HepG2 (cell line): ENCODE results near the gene HECTD4. TPM values are rescaled to one million over a fixed set of nuclear protein-coding genes. Genes with fewer than 3 reads are reported as not detected.

ENCODE experiments used
- ATAC-seq: fragments of 200-7000 bp; cut with Tn5 transposase; 3 replicates; pipeline ENCODE4 v1.9.1; 2020; ENCODE audit warnings: mild to moderate bottlenecking, moderate library complexity
- BruUV-seq: library from RNA; stranded (reverse); fragments of 400-500 nt; replicated peaks from 2 replicates; lab custom pipeline; 2021; lab: Mats Ljungman, UMichigan
- CTCF ChIA-PET: fragments of 300-600 bp; formaldehyde crosslinking; extraction: SDS; loops from one replicate; lab custom pipeline; 2021; ENCODE audit warnings: low total read pairs, inconsistent platforms, low intra/inter-chr PET ratio; lab: Yijun Ruan, JAX
- POLR2A ChIA-PET: fragments of 350-600 bp; sonication (Branson Sonifier 250); formaldehyde crosslinking; loops from one replicate; lab custom pipeline; 2020; ENCODE audit warnings: antibody characterized with exemption, inconsistent platforms; lab: Yijun Ruan, JAX
- DNase-seq: peaks from one replicate; pipeline ENCODE4 v3.0.0-alpha.2; 2015; ENCODE audit warnings: low spot score
- FAIRE-seq: peaks from 3 replicates; lab custom pipeline; 2011; peaks lifted over from hg19 to GRCh38; lab: Jason Lieb, UNC
- H2AFZ ChIP-seq: one replicate; pipeline ENCODE4 v1.6.1; 2011; ENCODE audit warnings: low read length, inconsistent platforms
- H3K27ac ChIP-seq: fragments of 300-600 bp; 3 replicates; pipeline ENCODE4 v1.8.0; 2011; ENCODE audit warnings: mixed run types, mild to moderate bottlenecking, mixed read lengths, low read length, inconsistent platforms; ENCODE audit not compliant: insufficient read depth; ENCODE audit errors: extremely low read length
- H3K27me3 ChIP-seq, 2 experiments: fragments of 200-600 bp in 1 of 2; 2 replicates in 1 of 2; 3 replicates in 1 of 2; pipeline versions ENCODE4 v1.6.0 to v1.8.0; 2011; ENCODE audit warnings: low read length in 2 of 2, mild to moderate bottlenecking in 2 of 2, moderate library complexity in 2 of 2, inconsistent platforms in 1 of 2; ENCODE audit not compliant: insufficient read depth in 2 of 2, control insufficient read depth in 1 of 2
- H3K36me3 ChIP-seq, 2 experiments: fragments of 200-600 bp in 1 of 2; replicated peaks in 1 of 2; 2 replicates in 1 of 2; 3 replicates in 1 of 2; pipeline versions ENCODE4 v1.5.1 to v1.8.0; 2011; ENCODE audit warnings: low read length in 2 of 2, inconsistent platforms in 1 of 2; ENCODE audit not compliant: insufficient read depth in 2 of 2, control insufficient read depth in 1 of 2
- H3K4me1 ChIP-seq: 2 replicates; pipeline ENCODE4 v1.5.1; 2012; ENCODE audit warnings: low read length, inconsistent platforms; ENCODE audit not compliant: insufficient read depth
- H3K4me2 ChIP-seq: 2 replicates; pipeline ENCODE4 v1.6.0; 2011; ENCODE audit warnings: low read depth, low read length, inconsistent platforms
- H3K4me3 ChIP-seq, 3 experiments: fragments of 200-600 bp in 1 of 3; sonication (generic), shearing (Covaris generic) in 1 of 3; replicated peaks in 1 of 3; 2 replicates each; pipeline ENCODE4 v1.5.1; 2011 to 2016; ENCODE audit warnings: low read length in 3 of 3, inconsistent platforms in 2 of 3, low read depth in 2 of 3, mild to moderate bottlenecking in 2 of 3, control low read depth in 1 of 3, mixed read lengths in 1 of 3; ENCODE audit not compliant: insufficient read depth in 1 of 3
- H3K79me2 ChIP-seq: one replicate; pipeline ENCODE4 v1.6.1; 2011; ENCODE audit warnings: low read length, inconsistent platforms; ENCODE audit not compliant: insufficient read depth
- H3K9ac ChIP-seq: 2 replicates; pipeline ENCODE4 v1.6.0; 2011; ENCODE audit warnings: mild to moderate bottlenecking, low read depth, low read length, inconsistent platforms; ENCODE audit not compliant: insufficient read depth
- H3K9me3 ChIP-seq: 2 replicates; pipeline ENCODE4 v1.5.1; 2012; ENCODE audit warnings: mild to moderate bottlenecking, low read length
- H4K20me1 ChIP-seq: 2 replicates; pipeline ENCODE4 v1.6.0; 2011; ENCODE audit warnings: inconsistent platforms, mild to moderate bottlenecking, low read length, moderate library complexity; ENCODE audit not compliant: insufficient read depth
- CREB1 ChIP-seq, 2 experiments: fragments of 450-650 bp in 1 of 2; IDR thresholded peaks; 2 replicates each; pipeline ENCODE4 v1.6.1; 2016 to 2017; ENCODE audit warnings: control low read depth in 1 of 2, mild to moderate bottlenecking in 1 of 2, missing compliant biosample characterization in 1 of 2, missing genetic modification characterization in 1 of 2
- NCOR1 ChIP-seq: fragments of 200-600 bp; sonication (generic); IDR thresholded peaks from 2 replicates; pipeline ENCODE4 v1.7.0; 2017; ENCODE audit warnings: antibody characterized with exemption, low read length, borderline replicate concordance
- NR2F2 ChIP-seq: IDR thresholded peaks from 2 replicates; pipeline ENCODE4 v1.6.1; 2012; ENCODE audit warnings: low read depth, inconsistent platforms, borderline replicate concordance
- THAP8 ChIP-seq: sonication (generic); formaldehyde crosslinking; IDR thresholded peaks from 2 replicates; pipeline ENCODE4 v1.5.1; 2020; ENCODE audit warnings: missing genetic modification reagents, mild to moderate bottlenecking, borderline replicate concordance
- ZNF260 ChIP-seq: sonication (generic); formaldehyde crosslinking; IDR thresholded peaks from 2 replicates; pipeline ENCODE4 v1.4.0; 2020; ENCODE audit warnings: missing genetic modification reagents, low read depth, mild to moderate bottlenecking, borderline replicate concordance
- ZNF264 ChIP-seq: sonication (generic); formaldehyde crosslinking; IDR thresholded peaks from 2 replicates; pipeline ENCODE4 v1.4.0; 2020; ENCODE audit warnings: missing genetic modification reagents
- ZNF281 ChIP-seq: sonication (generic); formaldehyde crosslinking; IDR thresholded peaks from 2 replicates; pipeline ENCODE4 v1.4.0; 2020; ENCODE audit warnings: missing genetic modification reagents, borderline replicate concordance
- WGBS: methylation state at CpG from one replicate; pipeline ENCODE4 v1.1.6; 2017; ENCODE audit warnings: low lambda C conversion rate; 5-methylcytosine and 5-hydroxymethylcytosine counted together
- in situ Hi-C: cut with HindIII; loops from 2 replicates; pipeline ENCODE4 v1.10.0; 2017; ENCODE audit warnings: low pct_unique_long_range_greater_than_20kb; ENCODE audit not compliant: extremely low pct_ligation_motif_present
- intact Hi-C: fragments of 100-400 bp; cut with micrococcal nuclease; formaldehyde crosslinking; loops from one replicate; pipeline ENCODE4 v1.10.0; 2022; ENCODE audit not compliant: unreplicated experiment
- polyA plus RNA-seq, 8 experiments: library from polyadenylated mRNA; depleted of rRNA in 3 of 8; stranded (reverse) in 7 of 8; unstranded in 1 of 8; fragments of >200 nt; fragmentation: Illumina TruSeq in 4 of 8; extraction: Trizol in 4 of 8; gene quantifications; 2 replicates each; pipeline versions ENCODE4 v1.2.1 to v1.2.3, GENCODE V29; 2011 to 2016; ENCODE audit warnings: low read depth in 4 of 8, missing spikeins in 1 of 8, mixed read lengths in 1 of 8; ENCODE audit not compliant: insufficient read depth in 1 of 8
- total RNA-seq, 5 experiments: library from RNA; depleted of rRNA; stranded (reverse); fragments of >200 nt; fragmentation: Illumina TruSeq; extraction: Trizol; gene quantifications; 2 replicates each; pipeline ENCODE4 v1.2.3, GENCODE V29; 2016; ENCODE audit warnings: low read depth in 1 of 5
- TF ChIP-seq, protein P1 (sequence below): sonication (generic); formaldehyde crosslinking; IDR thresholded peaks from 2 replicates; pipeline ENCODE4 v1.4.0; 2020; ENCODE audit warnings: missing genetic modification reagents

HECTD4 gene
- total and polyA plus RNA-seq, 2 of the 13 experiments (the other 11 are each of a cell fraction or from before 2014, with no cell fraction given) = 9.0 to 11.4 TPM

DNA sequence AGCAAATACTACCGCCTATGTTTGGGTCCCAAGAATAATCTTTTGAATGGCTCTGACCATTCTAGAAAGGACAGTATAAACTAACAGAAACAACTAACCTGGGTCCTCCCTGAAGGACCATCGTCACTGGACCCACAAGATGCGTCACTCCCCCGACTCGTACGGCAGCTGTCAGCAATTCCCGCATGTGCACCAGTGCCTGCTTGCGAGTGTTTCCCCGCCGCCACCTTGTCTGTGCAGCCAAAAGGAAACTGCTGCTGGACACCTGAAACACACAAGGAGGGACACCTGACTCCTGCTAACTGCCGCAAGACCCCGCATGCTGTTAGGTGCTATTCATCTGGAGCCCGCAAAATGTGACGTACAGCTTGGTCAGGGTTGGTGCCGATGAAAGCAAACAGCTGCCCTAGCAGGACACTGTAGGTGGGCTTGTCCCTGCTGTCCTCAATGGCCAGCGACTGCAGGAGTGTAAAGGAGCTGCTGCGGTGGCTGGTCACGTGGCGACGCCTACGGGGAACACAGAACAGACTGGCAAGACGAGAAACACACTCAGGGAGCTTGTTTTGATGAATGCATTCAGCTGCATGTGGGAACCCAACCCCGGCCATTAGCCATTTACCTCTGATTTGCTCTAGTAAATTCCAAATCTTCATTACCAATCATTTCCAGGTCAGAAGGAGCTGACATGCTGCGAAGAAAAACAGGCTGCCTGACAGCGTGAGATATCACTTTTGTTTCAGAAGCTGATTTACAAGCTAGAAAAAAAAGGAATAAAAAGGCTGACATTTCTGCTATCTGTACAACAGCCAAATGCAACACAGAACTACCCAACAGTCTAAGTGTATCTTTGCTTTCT is 138.7 kb downstream of the HECTD4 start:
- ATAC-seq (no peak), FAIRE-seq (no peak), DNase-seq (no peak)
- Histone ChIP-seq H3K4me1 (peaks cover 7% of the 10 kb centered on the region; the same call in 1 of the 2 replicates), H3K4me3 (no peak overlapping the region), H3K79me2 (no peaks in the 10 kb centered on the region), H3K27ac (no peak overlapping the region), H3K36me3 (peaks cover 4 to 34% of the 10 kb centered on the region in 2 experiments), H3K9me3 (no peaks in the 10 kb centered on the region), H3K27me3 (no peaks in the 10 kb centered on the region), H2AFZ (no peak overlapping the region), H3K4me2 (no peak overlapping the region), H3K9ac (no peak overlapping the region), H4K20me1 (no peaks in the 10 kb centered on the region)
- in situ Hi-C loops (no loop called here), intact Hi-C loops (no loop called here)
- POLR2A ChIA-PET = no interaction called here
- 96% methylated on average over 24 of the region's 25 CpGs for WGBS
- no peak for TF ChIP-seq NCOR1
- no peak for TF ChIP-seq ZNF281
- TF ChIP-seq THAP8 (CRISPR knock-in tag) = no peak
- TF ChIP-seq NR2F2 = no peak
- TF ChIP-seq CREB1 (IDR thresholded peaks at IDR 0.05) = no peak
- TF ChIP-seq CREB1 (CRISPR knock-in tag; IDR thresholded peaks at IDR 0.05) = no peak
- TF ChIP-seq ZNF260 = no peak
- no peak for TF ChIP-seq ZNF264
- TF ChIP-seq, protein P1, sequence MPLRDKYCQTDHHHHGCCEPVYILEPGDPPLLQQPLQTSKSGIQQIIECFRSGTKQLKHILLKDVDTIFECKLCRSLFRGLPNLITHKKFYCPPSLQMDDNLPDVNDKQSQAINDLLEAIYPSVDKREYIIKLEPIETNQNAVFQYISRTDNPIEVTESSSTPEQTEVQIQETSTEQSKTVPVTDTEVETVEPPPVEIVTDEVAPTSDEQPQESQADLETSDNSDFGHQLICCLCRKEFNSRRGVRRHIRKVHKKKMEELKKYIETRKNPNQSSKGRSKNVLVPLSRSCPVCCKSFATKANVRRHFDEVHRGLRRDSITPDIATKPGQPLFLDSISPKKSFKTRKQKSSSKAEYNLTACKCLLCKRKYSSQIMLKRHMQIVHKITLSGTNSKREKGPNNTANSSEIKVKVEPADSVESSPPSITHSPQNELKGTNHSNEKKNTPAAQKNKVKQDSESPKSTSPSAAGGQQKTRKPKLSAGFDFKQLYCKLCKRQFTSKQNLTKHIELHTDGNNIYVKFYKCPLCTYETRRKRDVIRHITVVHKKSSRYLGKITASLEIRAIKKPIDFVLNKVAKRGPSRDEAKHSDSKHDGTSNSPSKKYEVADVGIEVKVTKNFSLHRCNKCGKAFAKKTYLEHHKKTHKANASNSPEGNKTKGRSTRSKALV (CRISPR knock-in tag) = no peak
- CTCF ChIA-PET = no interaction called here
- no TSS peak for BruUV-seq
